ENCODE data around the gene KCNQ1.

The KCNQ1 gene

GRCh38 chr11:2585566-2586086 is 140.8 kb downstream of the KCNQ1 start:
- no peak for DNase-seq

- DNase-seq = no peak
Observed at GRCh38 chr11:2586087-2586792, 141.4 kb downstream of the KCNQ1 start.

GRCh38 chr11:2586793-2587131 is 142.0 kb downstream of the KCNQ1 start:
- no peak for DNase-seq

- no peak for DNase-seq
Observed at GRCh38 chr11:2587132-2587930, 142.5 kb downstream of the KCNQ1 start.

- DNase-seq = no peak
Observed at GRCh38 chr11:2587976-2588748, 143.4 kb downstream of the KCNQ1 start.

GRCh38 chr11:2588809-2589537 is 144.2 kb downstream of the KCNQ1 start:
- no peak for DNase-seq

GRCh38 chr11:2589538-2589934 is 144.7 kb downstream of the KCNQ1 start:
- DNase-seq = no peak

- DNase-seq = no peak
Observed at GRCh38 chr11:2590131-2590964, 145.5 kb downstream of the KCNQ1 start.

GRCh38 chr11:2590965-2591754 is 146.4 kb downstream of the KCNQ1 start:
- no peak for DNase-seq

- DNase-seq = no peak
Observed at GRCh38 chr11:2591805-2592204, 147.0 kb downstream of the KCNQ1 start.

GRCh38 chr11:2592559-2593392 is 148.0 kb downstream of the KCNQ1 start:
- no peak for DNase-seq

GRCh38 chr11:2593393-2593950 is 148.7 kb downstream of the KCNQ1 start:
- DNase-seq = no peak

GRCh38 chr11:2594267-2594666 is 149.5 kb downstream of the KCNQ1 start:
- DNase-seq = no peak

GRCh38 chr11:2595204-2595603 is 150.4 kb downstream of the KCNQ1 start:
- no peak for DNase-seq

- no peak for DNase-seq
Observed at GRCh38 chr11:2599561-2600189, 154.9 kb downstream of the KCNQ1 start.

GRCh38 chr11:2609345-2609744 is 164.5 kb downstream of the KCNQ1 start:
- DNase-seq = no peak

GRCh38 chr11:2612884-2613571 is 168.2 kb downstream of the KCNQ1 start:
- no peak for DNase-seq

- DNase-seq = no peak
Observed at GRCh38 chr11:2621894-2622293, 177.1 kb downstream of the KCNQ1 start.
